NCI-H2171 (cell line): ENCODE data around the gene ALOX5.
"Not testable (repeated sequence)": the region's sequence is repeated elsewhere in the genome, so short reads cannot be mapped to it uniquely, and the experiment has no call there.

ENCODE experiments used
- DNase-seq: peaks from one replicate; lab custom pipeline; 2025; lab: John Stamatoyannopoulos, UW

The ALOX5 gene

DNA sequence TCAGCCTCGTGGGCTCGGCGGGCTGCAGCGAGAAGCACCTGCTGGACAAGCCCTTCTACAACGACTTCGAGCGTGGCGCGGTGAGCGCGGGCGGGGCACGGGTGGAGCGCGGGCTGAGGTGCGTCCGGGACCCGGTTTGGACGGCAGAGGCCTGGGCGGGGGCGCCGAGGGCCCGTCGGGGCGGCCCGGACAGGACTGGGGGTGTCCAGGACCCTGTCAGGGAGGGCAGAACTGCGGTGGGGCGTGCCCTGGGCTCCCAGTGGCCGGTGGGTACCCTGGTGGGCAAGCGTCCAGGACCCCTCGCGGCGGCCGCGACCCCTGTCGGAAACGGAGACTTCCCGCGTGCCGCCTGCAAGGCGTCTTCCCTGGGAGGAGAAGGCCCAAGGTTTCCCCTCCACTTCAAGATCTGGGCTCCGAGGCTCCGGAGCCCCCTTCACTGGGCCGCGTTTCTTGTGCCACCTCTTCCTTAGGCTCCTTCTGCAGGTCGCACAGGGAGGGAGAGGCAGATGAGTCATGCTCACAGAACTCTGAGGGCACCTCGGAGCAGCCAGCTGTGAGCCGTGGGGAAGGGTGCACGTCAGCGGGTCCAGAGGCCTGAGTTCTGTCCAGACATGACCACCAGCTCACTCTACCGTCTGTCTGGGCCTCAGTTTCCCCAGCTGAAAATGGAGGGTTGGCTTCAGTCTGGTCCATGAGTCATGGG is 485 bp downstream of the ALOX5 start:
- DNase-seq = no peak

- no peak for DNase-seq
These were observed 1.1 kb downstream of the ALOX5 start for GRCh38 chr10:45375101-45375500.

- DNase-seq = no peak
These were observed 1.8 kb downstream of the ALOX5 start for GRCh38 chr10:45375716-45376231.

DNA sequence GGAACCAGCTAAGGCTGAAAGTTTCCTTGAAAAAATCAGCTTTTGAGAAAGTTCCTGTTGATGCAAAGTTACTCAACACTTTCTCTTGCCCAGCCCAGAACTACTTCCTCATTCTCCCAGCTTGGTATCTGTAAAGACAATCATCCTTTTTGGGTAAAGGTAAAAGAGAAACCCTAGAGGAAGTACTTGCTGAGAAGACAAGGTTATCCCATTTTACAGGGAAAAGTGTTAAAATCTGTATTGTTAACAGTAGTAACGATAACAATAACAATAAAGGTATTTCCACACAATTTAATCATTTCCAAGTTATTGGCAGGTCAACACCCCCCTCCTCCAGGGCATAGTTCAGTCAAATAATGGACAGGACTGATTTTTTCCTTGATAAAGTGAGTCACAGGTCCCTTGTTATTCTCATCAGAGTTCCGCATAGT is 2.4 kb downstream of the ALOX5 start:
- DNase-seq = no peak

- DNase-seq = no peak
These were observed 3.3 kb downstream of the ALOX5 start for GRCh38 chr10:45377321-45377720.

GRCh38 chr10:45377858-45378257 is 3.8 kb downstream of the ALOX5 start:
- no peak for DNase-seq

DNA sequence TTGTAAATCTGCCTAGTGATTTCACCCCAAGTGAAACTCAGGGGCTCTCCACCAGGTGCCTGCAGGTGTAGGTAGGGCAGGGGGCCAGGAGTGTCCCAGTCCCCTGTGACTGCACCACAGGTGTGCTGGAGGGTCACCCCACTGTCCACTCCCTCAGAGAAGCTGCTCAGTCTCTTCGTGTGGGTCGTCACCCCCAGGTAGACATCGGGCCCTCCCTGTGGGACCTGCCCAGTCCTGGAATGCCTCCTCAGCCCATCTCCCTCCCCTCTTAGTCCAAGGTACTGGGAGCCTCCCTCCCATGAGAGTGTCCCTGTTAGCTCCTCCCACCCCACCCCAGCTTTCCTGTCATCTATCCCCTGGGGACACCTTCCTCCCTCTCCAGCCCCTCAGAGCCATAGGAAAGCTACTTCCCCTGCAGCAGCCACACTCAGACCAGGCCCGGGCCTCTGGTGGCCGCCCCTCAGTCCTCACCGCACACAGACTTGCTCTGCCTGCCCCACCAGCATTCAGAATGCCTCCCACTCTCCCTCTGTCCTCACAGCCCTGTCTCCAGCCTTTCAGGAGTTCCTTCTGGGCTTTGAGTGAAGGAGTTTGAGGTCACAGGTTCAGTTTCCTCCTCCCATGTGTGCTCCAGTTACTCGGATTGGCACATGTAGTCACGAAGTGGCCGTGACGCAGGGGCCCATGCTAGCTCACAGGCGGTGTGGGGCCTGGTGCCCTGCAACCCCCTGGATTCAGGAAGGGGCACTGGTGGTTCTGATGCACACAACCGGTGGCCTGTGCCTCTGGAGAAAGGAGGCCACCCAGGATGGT is 5.1 kb downstream of the ALOX5 start:
- no peak for DNase-seq

DNA sequence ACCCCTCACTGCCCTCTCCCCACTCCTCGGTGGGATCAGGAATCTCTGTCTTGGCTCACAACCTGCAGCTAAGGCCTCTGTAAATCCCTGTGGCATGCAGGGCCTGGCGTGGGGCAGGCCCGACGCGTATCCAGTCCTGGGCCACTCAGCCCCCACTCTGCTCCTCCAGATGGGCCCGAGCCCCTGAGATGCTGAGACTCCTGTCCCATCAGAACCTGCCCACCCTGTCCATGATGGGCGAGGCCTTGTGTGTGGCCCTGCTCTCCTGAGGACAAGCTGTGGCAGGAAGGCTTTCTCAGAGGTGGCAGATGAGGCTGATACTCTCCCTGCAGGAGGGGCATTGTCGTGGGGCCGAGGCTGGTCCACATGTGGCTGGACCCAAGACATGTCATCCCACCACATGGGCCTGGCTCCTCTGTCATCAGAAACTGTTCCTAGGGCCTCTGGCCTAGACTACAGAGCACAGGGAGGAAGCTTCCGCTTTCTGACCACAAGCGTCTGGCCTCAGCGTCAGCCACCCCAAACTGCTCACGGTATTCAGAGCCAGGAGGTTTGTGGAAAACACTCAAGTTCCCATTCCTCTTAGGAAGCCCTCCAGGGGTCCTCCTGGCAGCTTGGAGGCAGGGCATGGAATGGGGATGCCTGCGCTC is 6.0 kb downstream of the ALOX5 start:
- DNase-seq = no peak

- no peak for DNase-seq
These were observed 7.0 kb downstream of the ALOX5 start for GRCh38 chr10:45380903-45381620.

DNA sequence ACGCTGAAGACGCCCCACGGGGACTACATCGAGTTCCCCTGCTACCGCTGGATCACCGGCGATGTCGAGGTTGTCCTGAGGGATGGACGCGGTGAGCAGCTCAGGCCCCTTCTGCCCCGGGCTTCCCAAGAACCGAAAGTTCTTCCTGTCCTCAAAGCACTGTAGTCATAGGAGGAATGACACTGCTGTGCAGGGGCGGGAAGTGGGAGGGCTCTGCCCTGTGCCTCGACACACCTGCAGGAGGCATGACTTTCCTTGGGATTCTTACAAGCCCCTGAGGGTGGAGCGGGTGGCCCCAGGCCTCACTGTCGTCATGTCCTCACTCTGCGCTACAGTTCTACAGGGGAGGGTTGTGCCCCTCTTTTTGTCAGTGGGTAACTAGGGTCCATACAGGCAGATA is 8.6 kb downstream of the ALOX5 start:
- DNase-seq = no peak

- DNase-seq = no peak
These were observed 9.8 kb downstream of the ALOX5 start for GRCh38 chr10:45383682-45384330.

GRCh38 chr10:45386657-45387056 is 12.6 kb downstream of the ALOX5 start:
- no peak for DNase-seq

GRCh38 chr10:45387096-45387893 is 13.3 kb downstream of the ALOX5 start:
- DNase-seq = no peak

DNA sequence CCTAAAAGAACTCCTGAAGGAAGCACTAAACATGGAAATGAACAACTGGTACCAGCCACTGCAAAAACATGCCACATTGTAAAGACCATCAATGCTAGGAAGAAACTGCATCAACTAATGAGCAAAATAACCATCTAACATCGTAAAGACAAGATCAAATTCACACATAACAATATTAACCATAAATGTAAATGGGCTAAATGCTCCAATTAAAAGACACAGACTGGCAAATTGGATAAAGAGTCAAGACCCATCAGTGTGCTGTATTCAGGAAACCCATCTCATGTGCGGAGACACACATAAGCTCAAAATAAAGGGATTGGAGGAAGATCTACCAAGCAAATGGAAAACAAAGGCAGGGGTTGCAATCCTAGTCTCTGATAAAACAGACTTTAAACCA is 15.7 kb downstream of the ALOX5 start:
- not testable (repeated sequence) for DNase-seq

GRCh38 chr10:45391636-45392035 is 17.6 kb downstream of the ALOX5 start:
- DNase-seq = not testable (repeated sequence)

GRCh38 chr10:45395554-45395953 is 21.5 kb downstream of the ALOX5 start:
- DNase-seq = no peak

DNA sequence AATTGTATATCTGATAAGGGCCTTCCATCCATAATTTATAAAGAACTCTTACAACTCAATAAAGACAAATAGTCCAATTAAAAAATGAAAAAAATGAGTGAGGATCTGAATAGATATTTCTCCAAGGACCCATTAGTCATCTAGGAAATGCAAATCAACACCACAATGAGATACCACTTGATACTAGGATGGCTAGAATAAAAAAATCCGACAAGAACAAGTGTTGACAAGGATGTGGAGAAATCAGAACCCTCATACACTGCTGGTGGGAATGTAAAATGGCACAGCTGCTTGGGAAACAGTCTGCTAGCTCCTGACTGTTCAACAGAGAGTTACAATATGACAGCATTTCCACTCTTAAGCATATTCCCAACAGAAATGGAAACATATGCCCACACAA is 24.6 kb downstream of the ALOX5 start:
- DNase-seq = no peak

DNA sequence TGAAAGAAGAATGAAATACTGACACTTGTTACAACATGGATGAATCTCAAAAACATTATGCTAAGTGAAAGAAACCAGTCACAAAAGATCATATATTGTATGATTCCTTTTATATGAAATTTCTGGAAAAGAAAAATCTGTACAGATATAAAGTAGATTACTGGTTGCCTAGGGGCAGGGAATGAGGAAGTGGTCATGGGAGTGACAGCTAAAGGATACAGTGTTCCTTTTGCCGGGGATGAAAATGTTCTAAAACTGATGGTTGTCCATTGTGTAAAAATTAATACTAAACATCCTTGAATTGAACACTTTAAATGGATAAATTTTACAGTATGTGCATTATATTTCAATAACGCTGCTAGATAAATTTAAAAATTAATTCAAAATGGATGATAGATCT is 25.1 kb downstream of the ALOX5 start:
- no peak for DNase-seq

- no peak for DNase-seq
These were observed 29.1 kb downstream of the ALOX5 start for GRCh38 chr10:45403151-45403550.

DNA sequence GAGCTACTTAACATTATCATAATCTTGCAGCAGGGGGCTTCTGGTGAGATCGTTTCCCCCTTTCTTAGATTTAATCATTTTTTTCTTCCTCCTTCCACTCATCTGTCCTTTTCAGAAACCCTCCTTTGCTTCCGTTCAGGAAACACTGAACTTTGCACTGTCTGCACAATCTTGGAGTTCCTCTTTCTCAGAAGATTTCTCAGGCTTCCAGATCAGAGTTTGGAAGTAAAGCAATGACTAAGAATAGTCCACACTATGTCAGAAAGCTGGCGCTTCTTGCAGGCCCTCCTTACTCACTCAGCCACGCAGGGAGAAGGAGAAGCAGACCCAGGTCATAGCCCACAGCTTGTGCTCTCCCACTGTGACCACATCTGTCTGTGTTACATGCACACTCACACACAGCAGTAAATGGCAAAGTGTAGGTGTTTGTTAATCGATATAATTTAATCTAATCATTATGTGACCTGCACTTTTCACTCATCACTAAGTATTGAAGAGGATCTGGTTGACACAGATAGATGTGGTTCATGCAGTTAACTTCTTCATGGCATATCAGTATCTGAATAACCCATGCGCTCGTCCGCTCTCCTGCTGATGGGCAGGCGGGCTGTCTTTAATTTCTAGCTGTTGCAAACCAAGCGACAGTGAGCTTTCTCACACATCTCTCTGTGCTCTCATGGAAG is 30.2 kb downstream of the ALOX5 start:
- no peak for DNase-seq
